GM19395 (cell line): ENCODE measurements around the gene NCBP2L.

Experiments
- ATAC-seq: cut with Tn5 transposase; IDR thresholded peaks from one replicate; pipeline ENCODE4 v1.9.1; 2021; ENCODE audit warnings: mild to moderate bottlenecking, moderate library complexity; ENCODE audit not compliant: unreplicated experiment

The NCBP2L gene

GRCh38 chrX:107777536-107777832, at the start of gene NCBP2L:
Gene NCBP2L (plus strand): TSS chrX:107777733. CDS start chrX:107794221, 16,488 bp downstream.
- no peak for ATAC-seq

- no peak for ATAC-seq
These were observed 49.0 kb upstream of the NCBP2L start for GRCh38 chrX:107728371-107729099.

DNA sequence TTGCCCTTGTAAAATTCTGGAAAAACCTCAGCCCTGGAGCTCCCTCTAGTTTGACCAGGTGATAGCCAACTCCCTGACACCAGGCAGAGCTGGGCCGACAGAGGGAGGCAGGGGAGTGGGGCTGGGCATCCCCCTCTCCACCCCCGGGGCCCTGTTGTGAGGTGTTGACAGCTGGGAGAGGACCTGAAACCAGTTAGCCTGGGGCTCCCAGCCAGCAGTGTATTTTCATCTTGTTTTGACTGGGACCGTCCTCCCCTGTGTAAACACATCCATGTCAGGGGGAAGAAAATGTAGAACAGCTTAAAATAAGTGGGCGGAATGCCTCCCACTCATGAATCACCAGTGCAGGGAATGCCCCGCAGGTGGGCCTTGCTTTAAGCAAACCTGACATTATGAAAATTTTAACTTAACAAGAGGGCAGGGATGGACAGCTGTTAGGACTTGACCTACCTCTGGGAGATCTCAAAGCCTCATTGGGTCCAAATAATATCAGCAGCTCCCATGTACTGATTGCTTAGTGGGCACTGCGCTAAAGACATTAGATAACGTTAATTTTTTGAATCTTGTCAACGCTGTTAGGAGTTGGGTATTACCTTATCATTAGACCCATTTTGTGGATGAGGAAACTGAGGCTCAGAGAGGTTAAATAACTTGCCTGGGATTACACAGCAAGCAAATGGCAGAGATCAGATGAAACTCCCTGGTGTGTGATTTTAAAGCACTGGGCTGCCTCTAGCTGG, 47.8 kb upstream of the NCBP2L start:
- peak; percentile 82 for ATAC-seq

GRCh38 chrX:107730298-107730655, 47.3 kb upstream of the NCBP2L start:
- no peak for ATAC-seq

DNA sequence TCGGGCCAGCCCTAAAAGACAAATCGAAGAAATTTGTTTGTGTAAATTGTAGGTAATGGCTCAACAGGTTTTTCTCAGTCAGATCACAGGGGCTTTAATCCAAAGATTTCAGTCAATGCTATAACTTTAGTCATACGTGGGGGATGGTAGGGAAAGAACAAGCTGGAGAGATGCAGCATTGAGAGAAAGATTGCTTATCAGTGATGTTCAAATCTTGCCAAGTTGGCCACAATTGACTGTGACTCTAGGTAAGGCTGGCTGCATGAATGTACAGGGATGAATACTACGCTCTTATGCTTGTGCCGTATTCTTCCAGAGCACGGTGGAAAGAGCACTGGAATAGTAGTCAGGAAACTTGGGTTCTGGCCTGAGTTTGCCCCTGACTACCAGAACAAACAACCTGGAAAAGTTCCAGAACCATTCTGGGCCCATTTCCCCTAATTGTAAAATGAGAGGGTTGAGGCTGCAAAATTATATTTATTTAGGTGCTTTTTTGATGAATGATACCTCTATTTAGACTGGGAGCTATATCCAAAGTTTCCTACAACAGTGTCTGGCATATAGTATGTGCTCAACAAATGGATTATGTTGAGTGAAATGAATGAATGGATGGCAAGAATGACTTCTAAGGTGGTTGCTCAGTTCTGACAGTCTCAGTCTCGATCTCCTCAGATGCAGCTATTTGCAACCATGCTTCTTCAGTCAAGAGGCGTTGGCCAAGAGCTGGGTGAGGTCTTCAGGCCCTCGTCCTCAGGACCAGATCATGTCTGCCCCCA, 46.4 kb upstream of the NCBP2L start:
- no peak for ATAC-seq

DNA sequence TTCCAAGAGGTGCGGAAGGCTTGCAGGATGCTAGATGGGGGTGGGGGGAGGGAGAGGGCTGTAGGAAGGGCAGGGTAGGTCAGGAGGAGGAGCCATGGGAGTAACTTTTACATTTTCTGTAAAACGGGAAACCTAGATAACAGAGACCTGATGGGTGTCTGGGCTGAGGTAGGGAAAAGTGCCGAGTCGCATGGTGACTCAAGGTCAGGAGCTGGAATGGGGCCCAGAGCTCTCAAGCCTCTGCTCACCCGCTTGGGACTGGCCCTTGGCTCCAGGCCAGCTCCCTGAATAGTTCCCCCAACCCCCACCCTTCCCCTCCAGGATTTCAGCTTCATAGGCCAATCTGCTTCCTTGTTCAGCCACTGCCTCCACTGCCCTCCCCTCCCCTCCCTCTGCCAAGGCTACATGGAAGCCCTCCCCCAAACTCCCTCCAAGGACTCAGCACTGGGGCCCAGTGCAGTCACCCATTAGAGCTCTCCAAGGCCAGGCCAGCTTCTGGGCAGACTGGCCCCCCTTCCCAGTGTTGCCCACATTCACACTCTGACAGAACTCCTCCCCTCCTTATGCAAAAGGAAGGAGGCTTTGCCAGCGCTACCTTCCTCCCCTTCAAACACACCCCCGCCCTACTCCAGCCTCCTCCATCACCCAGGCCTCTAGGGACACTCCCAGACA, 45.6 kb upstream of the NCBP2L start:
- no peak for ATAC-seq

- ATAC-seq: no peak
These were observed 43.8 kb upstream of the NCBP2L start for GRCh38 chrX:107733686-107734085.

GRCh38 chrX:107734646-107735045, 42.9 kb upstream of the NCBP2L start:
- no peak for ATAC-seq

GRCh38 chrX:107736781-107737531, 40.6 kb upstream of the NCBP2L start:
- no peak for ATAC-seq

GRCh38 chrX:107738272-107738671, 39.3 kb upstream of the NCBP2L start:
- ATAC-seq: no peak

- no peak for ATAC-seq
These were observed 38.8 kb upstream of the NCBP2L start for GRCh38 chrX:107738768-107739167.

- no peak for ATAC-seq
These were observed 38.0 kb upstream of the NCBP2L start for GRCh38 chrX:107739541-107739940.

GRCh38 chrX:107741404-107741790, 36.1 kb upstream of the NCBP2L start:
- peak; percentile 28 for ATAC-seq

DNA sequence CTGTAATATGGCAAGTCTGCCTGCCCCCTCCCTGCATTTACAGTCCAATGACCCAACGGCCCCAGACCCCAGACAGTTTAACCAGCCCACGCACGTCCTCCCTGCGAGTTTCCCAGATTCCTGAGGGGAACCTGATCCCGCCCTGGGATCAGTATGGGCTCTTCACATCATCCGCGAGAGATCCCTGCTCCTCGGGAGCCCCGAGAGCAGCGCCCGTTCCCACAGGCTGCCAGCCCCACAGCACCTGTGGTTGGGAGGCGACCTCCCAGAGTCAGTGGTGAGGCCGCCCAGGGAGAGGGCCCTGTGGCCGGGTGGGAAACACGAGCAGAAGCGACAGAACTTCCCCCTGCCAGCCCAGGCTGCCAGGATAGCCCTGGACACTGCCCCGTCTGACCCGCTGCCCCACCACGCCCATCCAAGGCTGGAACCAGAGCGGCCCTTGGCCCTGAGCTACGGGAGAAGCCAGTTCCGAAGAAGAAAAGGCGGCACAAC, 34.8 kb upstream of the NCBP2L start:
- ATAC-seq: no peak

- no peak for ATAC-seq
These were observed 33.5 kb upstream of the NCBP2L start for GRCh38 chrX:107743995-107744394.

GRCh38 chrX:107744868-107745267, 32.7 kb upstream of the NCBP2L start:
- no peak for ATAC-seq

DNA sequence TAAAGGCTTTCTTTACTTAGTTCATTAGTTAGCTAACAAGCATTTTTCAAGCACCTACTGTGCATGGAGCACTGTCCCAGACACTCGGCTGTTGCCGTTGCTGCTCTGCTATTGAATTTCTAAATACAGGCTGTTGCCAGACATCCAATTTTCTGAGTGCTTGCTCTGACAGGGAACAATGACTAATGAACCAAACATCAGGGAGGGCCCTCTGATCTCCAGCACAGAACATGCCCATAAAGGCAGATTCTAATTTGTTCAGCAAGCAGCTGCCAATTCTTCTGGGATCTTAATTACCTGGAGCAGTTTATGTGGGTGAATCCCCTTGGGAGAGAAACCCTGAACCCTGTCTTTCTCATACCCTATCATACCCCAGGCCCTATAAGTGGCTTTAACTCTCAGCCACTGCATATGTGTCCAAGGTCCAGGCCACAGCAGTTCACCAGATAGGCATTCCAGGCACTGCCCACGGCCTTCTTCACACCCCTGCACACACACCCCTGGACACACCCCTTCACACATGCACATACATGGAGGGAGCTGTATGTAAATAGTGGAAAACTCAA, 29.9 kb upstream of the NCBP2L start:
- ATAC-seq: no peak

- no peak for ATAC-seq
These were observed 29.0 kb upstream of the NCBP2L start for GRCh38 chrX:107748506-107748905.

DNA sequence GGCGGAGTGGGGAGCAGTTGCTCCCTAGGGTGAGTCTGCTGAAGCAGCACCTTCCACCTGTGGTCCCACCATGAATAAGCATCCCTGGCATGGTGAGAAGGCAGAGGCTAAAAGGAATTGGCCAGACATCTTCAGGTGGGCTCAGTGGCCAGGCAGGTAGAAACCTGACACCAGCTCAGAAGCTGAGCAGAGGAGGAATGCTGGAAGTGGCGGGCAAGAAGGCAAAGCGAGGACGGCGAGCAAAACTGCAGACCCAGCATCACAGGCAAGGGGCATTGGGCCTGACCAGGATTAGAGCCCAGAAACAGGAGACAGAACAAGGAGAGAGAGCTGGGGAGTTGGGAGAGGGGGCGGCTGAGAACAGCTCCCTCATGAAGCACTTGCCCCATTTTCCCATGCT, 27.3 kb upstream of the NCBP2L start:
- ATAC-seq: no peak

DNA sequence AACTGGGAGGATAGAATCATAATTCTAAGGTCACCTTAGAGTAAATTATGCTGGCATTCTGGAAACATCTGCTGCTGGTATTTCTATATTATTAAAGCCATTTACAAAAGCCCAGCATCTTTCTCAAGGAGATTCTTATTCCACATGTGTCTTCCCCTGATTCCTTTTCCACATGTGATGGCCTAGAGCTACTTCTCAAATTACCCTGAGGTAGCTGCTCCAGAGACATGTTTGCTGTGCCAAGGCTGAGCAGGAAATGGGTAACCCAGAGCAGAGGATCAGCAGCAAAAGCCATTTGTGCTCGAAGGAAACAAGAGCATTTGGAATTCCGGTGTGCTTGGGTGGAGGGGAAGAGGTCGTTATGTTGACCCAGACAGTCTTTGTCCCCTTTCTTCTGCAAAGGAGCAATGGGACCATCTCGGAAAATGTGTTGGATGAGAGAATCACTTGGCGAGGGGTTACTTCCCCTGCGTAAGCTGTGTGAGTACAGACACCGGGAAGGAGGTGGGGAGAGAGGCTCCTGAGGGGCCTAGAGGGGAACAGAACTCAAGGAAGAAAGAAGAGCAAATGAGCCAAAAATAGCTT, 26.6 kb upstream of the NCBP2L start:
- no peak for ATAC-seq
